ACC112 (cell line): ENCODE measurements around the gene SCRT2.

Source experiments
- H2AFZ ChIP-seq: fragments of 200-600 bp; sonication (generic); one replicate; pipeline ENCODE4 v1.6.0; 2017; ENCODE audit warnings: antibody characterized with exemption, low read length; ENCODE audit not compliant: unreplicated experiment
- H3K27ac ChIP-seq: fragments of 200-600 bp; sonication (generic); 2 replicates; pipeline ENCODE4 v1.5.1; 2014; ENCODE audit warnings: low read depth, mild to moderate bottlenecking, antibody characterized with exemption, low read length, moderate library complexity
- H3K27me3 ChIP-seq: fragments of 200-600 bp; sonication (generic); 2 replicates; pipeline ENCODE4 v1.6.1; 2014; ENCODE audit warnings: mild to moderate bottlenecking, antibody characterized with exemption, low read length, moderate library complexity, mixed read lengths; ENCODE audit not compliant: insufficient read depth
- H3K36me3 ChIP-seq: fragments of 200-600 bp; sonication (generic); 2 replicates; pipeline ENCODE4 v1.6.1; 2016; ENCODE audit warnings: mild to moderate bottlenecking, antibody characterized with exemption, low read length, moderate library complexity, mixed read lengths; ENCODE audit not compliant: insufficient read depth
- H3K4me1 ChIP-seq: fragments of 200-600 bp; sonication (generic); one replicate; pipeline ENCODE4 v1.6.1; 2016; ENCODE audit warnings: low read length, mixed read lengths; ENCODE audit not compliant: insufficient read depth, unreplicated experiment, control insufficient read depth
- H3K4me3 ChIP-seq: fragments of 200-600 bp; sonication (generic); 2 replicates; pipeline ENCODE4 v1.5.1; 2014; ENCODE audit warnings: mild to moderate bottlenecking, low read depth, low read length
- H3K79me2 ChIP-seq: fragments of 200-600 bp; sonication (generic); one replicate; pipeline ENCODE4 v1.6.0; 2016; ENCODE audit warnings: low read length; ENCODE audit not compliant: control insufficient read depth, unreplicated experiment, insufficient read depth

Gene SCRT2

DNA sequence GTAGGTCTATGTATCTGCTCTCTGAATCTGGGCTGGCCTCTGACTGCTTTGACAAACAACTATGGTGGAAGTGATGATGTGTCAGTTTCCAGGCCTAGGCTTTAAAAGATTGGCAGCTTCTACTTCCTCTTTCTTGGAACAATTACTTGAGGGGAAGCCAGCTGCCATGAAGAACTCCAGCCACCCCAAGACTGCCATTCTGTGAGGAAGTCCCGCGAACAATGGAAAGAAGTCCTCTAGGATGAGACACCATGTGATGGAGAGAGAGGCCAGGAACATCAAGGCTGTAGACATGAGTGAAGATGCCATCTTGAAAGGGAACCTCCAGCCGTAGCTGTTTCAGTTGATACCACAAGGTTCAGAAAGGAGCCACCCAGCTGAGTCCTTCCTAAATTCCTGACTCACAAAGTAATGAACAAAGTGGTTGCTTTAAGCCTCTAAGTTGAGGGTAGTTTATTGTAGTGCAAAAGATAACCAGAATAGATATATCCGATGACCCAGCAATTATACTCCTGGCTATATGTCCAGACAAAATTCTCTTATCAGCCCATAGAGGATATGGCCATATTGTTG, 50.2 kb downstream of the SCRT2 start:
- Histone ChIP-seq H3K79me2 (no peaks in the 10 kb centered on the region), H3K4me1 (no peaks in the 10 kb centered on the region), H3K36me3 (no peaks in the 10 kb centered on the region), H3K4me3 (no peak overlapping the region), H3K27ac (no peak overlapping the region), H3K27me3 (peaks cover 70% of the 10 kb centered on the region), H2AFZ (no peak overlapping the region)

- H3K36me3 ChIP-seq: no peaks in the 10 kb centered on the region
- no peaks in the 10 kb centered on the region for H3K79me2 ChIP-seq
- H2AFZ ChIP-seq: no peak overlapping the region
- H3K27me3 ChIP-seq: peaks cover 75% of the 10 kb centered on the region
- no peak overlapping the region for H3K4me3 ChIP-seq
- no peak overlapping the region for H3K27ac ChIP-seq
- no peaks in the 10 kb centered on the region for H3K4me1 ChIP-seq
These were observed 51.9 kb downstream of the SCRT2 start for GRCh38 chr20:623704-624103.

DNA sequence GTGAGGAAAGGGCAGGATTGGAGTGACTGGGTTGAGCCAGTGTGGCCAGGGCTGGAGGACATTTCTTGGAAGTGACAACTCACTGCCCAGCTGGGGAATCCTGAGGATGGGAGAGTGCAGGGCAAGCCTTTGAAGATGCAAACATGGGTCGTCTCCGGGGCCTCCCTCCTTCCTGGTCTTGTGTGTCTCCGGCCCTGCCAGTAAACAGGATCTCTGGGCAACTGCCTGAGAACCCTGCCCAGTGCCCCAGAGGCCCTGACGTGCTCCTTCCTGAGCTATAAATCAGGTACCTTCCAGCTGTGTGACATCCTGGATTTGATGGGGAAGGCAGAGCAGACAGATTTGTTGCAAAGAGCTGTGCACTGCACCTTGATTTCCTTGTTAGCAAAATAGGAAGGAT, 52.6 kb downstream of the SCRT2 start:
- Histone ChIP-seq H3K79me2 (no peaks in the 10 kb centered on the region), H3K4me1 (no peaks in the 10 kb centered on the region), H3K4me3 (no peak overlapping the region), H3K27ac (no peak overlapping the region), H2AFZ (no peak overlapping the region), H3K36me3 (peaks cover 3% of the 10 kb centered on the region; the same call in 1 of the 2 replicates), H3K27me3 (peaks cover 75% of the 10 kb centered on the region)

DNA sequence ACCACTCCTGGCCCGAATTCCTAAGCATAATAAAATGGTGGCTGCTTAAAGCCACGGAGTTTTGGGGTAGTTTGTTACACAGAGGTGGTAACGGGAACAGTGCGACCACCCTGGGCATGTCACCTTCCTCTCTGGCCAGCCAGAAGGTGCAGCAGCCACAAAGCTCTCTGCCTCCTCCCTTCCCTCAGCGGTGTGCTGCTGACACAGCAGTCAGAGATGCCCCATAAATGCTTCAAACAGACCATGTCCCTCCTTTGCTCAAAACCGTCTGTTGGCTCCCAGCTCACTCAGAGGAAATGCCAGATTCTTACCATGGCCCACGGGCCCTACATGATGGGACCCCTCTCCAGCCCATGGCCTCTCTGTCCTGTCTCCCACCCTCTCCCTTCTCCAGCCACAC, 53.4 kb downstream of the SCRT2 start:
- Histone ChIP-seq H3K79me2 (no peaks in the 10 kb centered on the region), H2AFZ (no peak overlapping the region), H3K36me3 (peaks cover 5% of the 10 kb centered on the region; the same call in 1 of the 2 replicates), H3K4me1 (no peaks in the 10 kb centered on the region), H3K4me3 (no peak overlapping the region), H3K27me3 (peaks cover 75% of the 10 kb centered on the region), H3K27ac (no peak overlapping the region)

- no peaks in the 10 kb centered on the region for H3K4me1 ChIP-seq
- H3K4me3 ChIP-seq: no peak overlapping the region
- H3K27ac ChIP-seq: no peak overlapping the region
- H3K36me3 ChIP-seq: peaks cover 5% of the 10 kb centered on the region; the same call in 1 of the 2 replicates
- no peak overlapping the region for H2AFZ ChIP-seq
- no peaks in the 10 kb centered on the region for H3K79me2 ChIP-seq
- H3K27me3 ChIP-seq: peaks cover 77% of the 10 kb centered on the region
These were observed 54.4 kb downstream of the SCRT2 start for GRCh38 chr20:621125-621756.

DNA sequence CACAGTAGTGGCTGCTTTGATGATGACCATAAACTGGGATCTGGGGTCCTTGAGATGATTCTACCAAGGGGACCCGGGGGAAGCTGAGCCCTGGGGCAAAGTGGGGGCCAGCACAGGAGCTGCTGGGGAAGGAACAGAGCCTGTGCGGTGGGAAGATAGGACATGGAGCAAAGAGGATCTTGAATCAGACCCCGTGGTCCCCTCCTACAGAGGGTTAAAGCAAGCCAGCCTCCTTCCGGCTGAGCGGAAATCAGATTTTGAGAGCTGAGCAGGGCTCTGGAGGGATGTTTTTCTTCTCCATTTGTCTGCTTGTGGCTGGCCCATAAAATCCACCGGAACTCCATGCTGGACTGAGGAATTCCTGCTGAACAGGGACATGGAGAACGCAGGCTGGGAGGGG, 55.4 kb downstream of the SCRT2 start:
- H2AFZ ChIP-seq: no peak overlapping the region
- H3K4me3 ChIP-seq: no peak overlapping the region
- no peak overlapping the region for H3K27ac ChIP-seq
- peaks cover 75% of the 10 kb centered on the region for H3K27me3 ChIP-seq
- H3K79me2 ChIP-seq: no peaks in the 10 kb centered on the region
- peaks cover 5% of the 10 kb centered on the region; the same call in 1 of the 2 replicates for H3K36me3 ChIP-seq
- no peaks in the 10 kb centered on the region for H3K4me1 ChIP-seq

DNA sequence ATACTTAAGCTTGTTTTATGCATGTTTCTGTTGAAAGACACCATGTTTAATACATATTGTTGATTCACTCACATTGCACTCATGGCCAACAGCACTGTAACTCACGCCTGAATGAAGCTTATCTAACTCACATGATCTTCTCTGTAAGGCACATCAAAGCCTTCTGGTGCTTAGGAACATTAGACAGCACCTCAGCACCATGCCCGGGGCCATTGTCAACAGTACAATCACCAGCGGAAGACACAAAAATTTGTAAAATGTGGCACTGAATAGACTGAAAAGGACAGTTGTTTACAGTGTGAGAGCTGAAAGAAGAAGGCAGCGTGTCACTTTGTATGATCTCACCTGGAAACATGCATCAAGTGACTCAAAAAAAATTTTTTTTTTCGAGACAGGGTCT, 56.6 kb downstream of the SCRT2 start:
- Histone ChIP-seq H3K36me3 (peaks cover 5% of the 10 kb centered on the region; the same call in 1 of the 2 replicates), H3K27ac (no peak overlapping the region), H3K27me3 (peaks cover 71% of the 10 kb centered on the region), H3K79me2 (no peaks in the 10 kb centered on the region), H3K4me3 (no peak overlapping the region), H2AFZ (no peak overlapping the region), H3K4me1 (no peaks in the 10 kb centered on the region)

GRCh38 chr20:617934-618690, 57.5 kb downstream of the SCRT2 start:
- H3K4me1 ChIP-seq: no peaks in the 10 kb centered on the region
- peaks cover 5% of the 10 kb centered on the region; the same call in 1 of the 2 replicates for H3K36me3 ChIP-seq
- no peak overlapping the region for H2AFZ ChIP-seq
- H3K4me3 ChIP-seq: no peak overlapping the region
- no peaks in the 10 kb centered on the region for H3K79me2 ChIP-seq
- peaks cover 72% of the 10 kb centered on the region for H3K27me3 ChIP-seq
- H3K27ac ChIP-seq: no peak overlapping the region

DNA sequence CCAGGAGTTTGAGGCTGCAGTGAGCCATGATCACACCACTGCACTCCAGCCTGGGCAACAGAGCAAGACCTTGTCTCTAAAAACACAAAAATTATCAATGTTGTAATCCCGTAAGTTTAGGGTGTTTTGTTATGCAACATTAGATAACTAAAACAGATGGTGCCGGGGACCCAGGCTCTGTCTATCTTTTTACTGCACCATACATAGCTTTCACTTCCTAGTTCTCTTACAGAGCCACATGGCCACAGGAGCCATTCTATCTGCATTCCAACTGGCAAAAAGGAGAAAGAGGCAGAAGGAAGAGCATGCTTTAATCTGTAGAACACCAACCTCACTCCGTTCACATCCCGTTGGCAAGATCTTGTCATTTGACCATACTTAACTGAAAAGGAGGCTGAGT, 60.1 kb downstream of the SCRT2 start:
- peaks cover 5% of the 10 kb centered on the region; the same call in 1 of the 2 replicates for H3K36me3 ChIP-seq
- H3K4me3 ChIP-seq: no peak overlapping the region
- H3K27me3 ChIP-seq: peaks cover 89% of the 10 kb centered on the region
- no peak overlapping the region for H3K27ac ChIP-seq
- H3K4me1 ChIP-seq: no peaks in the 10 kb centered on the region
- H3K79me2 ChIP-seq: no peaks in the 10 kb centered on the region
- H2AFZ ChIP-seq: no peak overlapping the region

DNA sequence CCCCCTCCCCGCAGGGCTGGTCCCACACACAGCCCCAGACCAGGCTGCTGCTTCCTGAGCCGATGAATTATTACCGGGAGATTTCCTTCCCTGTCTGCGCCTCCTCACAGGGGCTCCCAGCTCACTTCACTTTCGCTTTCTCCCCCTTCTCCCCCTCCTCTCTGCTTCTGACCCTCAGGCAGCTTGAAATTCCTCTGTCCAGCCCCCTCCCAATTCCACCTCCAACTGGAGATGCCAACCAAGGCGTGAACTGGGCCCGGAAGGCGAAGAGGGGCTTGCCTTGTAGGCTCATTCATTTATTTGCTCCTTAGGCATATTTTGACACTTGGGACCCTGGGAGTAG, 63.8 kb downstream of the SCRT2 start:
- no peaks in the 10 kb centered on the region for H3K79me2 ChIP-seq
- no peaks in the 10 kb centered on the region for H3K4me1 ChIP-seq
- no peaks in the 10 kb centered on the region for H3K36me3 ChIP-seq
- H2AFZ ChIP-seq: no peak overlapping the region
- H3K4me3 ChIP-seq: no peak overlapping the region
- H3K27ac ChIP-seq: no peak overlapping the region
- peaks cover 76% of the 10 kb centered on the region for H3K27me3 ChIP-seq
